Measurements from ENCODE around the gene AQP2.

DNA sequence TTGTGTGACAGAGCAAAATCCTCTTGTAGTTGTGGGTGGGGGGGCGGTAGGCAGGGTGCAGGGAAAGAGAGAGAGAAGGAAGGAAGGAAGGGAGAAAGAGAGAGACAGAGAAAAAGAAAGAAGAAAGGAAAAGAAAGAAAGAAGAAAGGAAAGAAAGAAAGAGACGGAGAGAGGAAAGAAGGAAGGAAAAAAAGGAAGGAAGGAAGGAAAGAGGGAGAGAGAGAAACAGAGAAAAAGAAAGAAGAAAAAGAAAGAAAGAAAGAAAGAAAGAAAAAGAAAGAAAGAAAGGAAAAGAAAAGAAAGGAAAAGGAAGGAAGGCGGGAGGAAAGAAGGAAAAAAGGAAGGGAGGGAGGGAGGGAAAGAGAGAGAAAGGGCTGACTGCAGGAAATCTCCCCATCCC, 29.2 kb upstream of the AQP2 start:
- TF ChIP-seq, protein P1, sequence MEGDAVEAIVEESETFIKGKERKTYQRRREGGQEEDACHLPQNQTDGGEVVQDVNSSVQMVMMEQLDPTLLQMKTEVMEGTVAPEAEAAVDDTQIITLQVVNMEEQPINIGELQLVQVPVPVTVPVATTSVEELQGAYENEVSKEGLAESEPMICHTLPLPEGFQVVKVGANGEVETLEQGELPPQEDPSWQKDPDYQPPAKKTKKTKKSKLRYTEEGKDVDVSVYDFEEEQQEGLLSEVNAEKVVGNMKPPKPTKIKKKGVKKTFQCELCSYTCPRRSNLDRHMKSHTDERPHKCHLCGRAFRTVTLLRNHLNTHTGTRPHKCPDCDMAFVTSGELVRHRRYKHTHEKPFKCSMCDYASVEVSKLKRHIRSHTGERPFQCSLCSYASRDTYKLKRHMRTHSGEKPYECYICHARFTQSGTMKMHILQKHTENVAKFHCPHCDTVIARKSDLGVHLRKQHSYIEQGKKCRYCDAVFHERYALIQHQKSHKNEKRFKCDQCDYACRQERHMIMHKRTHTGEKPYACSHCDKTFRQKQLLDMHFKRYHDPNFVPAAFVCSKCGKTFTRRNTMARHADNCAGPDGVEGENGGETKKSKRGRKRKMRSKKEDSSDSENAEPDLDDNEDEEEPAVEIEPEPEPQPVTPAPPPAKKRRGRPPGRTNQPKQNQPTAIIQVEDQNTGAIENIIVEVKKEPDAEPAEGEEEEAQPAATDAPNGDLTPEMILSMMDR (conservative IDR thresholded peaks at IDR 0.05; ENCODE audit: low read length): no peak
- no peak for TF ChIP-seq EZH2phosphoT487 (IDR thresholded peaks at IDR 0.05; ENCODE audit: borderline replicate concordance, low read depth, low read length)
